Cardiac fibroblast (primary cell): Measurements from ENCODE around the gene VPS18.
A peak's percentile ranks its signal among the peaks of the same experiment; 100 is the strongest.

ENCODE experiments used
- DNase-seq, 2 donors: peaks; one replicate each; pipeline versions ENCODE4 v3.0.0 to v3.0.0-alpha.2; 2010; ENCODE audit warnings: low read depth in 2 of 2
- H3K4me3 ChIP-seq, 2 donors: replicated peaks in 1 of 2; 1 replicate in 1 of 2; 2 replicates in 1 of 2; pipeline ENCODE4 v1.5.1; 2011; ENCODE audit warnings: low read depth in 2 of 2, low read length in 2 of 2, mild to moderate bottlenecking in 2 of 2, moderate library complexity in 1 of 2
- CTCF ChIP-seq: IDR thresholded peaks from one replicate; pipeline ENCODE4 v1.5.1; 2011; ENCODE audit warnings: low read depth, mild to moderate bottlenecking, low read length, inconsistent platforms

The VPS18 gene

GRCh38 chr15:40869686-40870085 is 24.6 kb upstream of the VPS18 start:
- no peak for DNase-seq
- no peak for TF ChIP-seq CTCF
- H3K4me3 ChIP-seq: no peak overlapping the region

GRCh38 chr15:40870716-40871115 is 23.5 kb upstream of the VPS18 start:
- no peak for TF ChIP-seq CTCF
- H3K4me3 ChIP-seq: no peak overlapping the region
- no peak for DNase-seq

- no peak overlapping the region for H3K4me3 ChIP-seq
- DNase-seq: no peak
- no peak for TF ChIP-seq CTCF
Measured at GRCh38 chr15:40871749-40872617, 22.3 kb upstream of the VPS18 start.

- peak overlapping the region; percentile 35 to 51 for H3K4me3 ChIP-seq
- no peak for TF ChIP-seq CTCF
- no peak for DNase-seq
Measured at GRCh38 chr15:40872791-40873693, 21.2 kb upstream of the VPS18 start.

GRCh38 chr15:40873694-40874561 is 20.3 kb upstream of the VPS18 start, which contains the start of gene RHOV:
Gene RHOV, minus strand, starts transcription at chr15:40874234. Its CDS starts 95 bp downstream, at chr15:40874139.
- no peak for TF ChIP-seq CTCF
- peak; percentile 35 to 46 for DNase-seq
- peak within 1 kb of the TSS; percentile 35 to 51 for H3K4me3 ChIP-seq

- no peak for TF ChIP-seq CTCF
- H3K4me3 ChIP-seq: no peak overlapping the region
- no peak for DNase-seq
Measured at GRCh38 chr15:40875991-40876730, 18.1 kb upstream of the VPS18 start.
